Astrocyte of the spinal cord (primary cell): ENCODE measurements around the gene PCBP3.

Source experiments
- DNase-seq: peaks from one replicate; pipeline ENCODE4 v3.0.0; 2011; ENCODE audit warnings: low read depth, low spot score
- H3K4me3 ChIP-seq: 2 replicates; pipeline ENCODE4 v1.5.1; 2011; ENCODE audit warnings: low read depth, mild to moderate bottlenecking, low read length, moderate library complexity
- in situ Hi-C: cut with HindIII; loops from 2 replicates; pipeline ENCODE4 v1.10.0; 2017; ENCODE audit warnings: low sequenced_read_pairs
- TF ChIP-seq, protein P1 (sequence below): IDR thresholded peaks from 2 replicates; pipeline ENCODE4 v1.5.1; 2012; ENCODE audit warnings: low read depth, mild to moderate bottlenecking, low read length, inconsistent platforms

Gene PCBP3

GRCh38 chr21:45918011-45918410 is 274.5 kb downstream of the PCBP3 start:
- TF ChIP-seq, protein P1, sequence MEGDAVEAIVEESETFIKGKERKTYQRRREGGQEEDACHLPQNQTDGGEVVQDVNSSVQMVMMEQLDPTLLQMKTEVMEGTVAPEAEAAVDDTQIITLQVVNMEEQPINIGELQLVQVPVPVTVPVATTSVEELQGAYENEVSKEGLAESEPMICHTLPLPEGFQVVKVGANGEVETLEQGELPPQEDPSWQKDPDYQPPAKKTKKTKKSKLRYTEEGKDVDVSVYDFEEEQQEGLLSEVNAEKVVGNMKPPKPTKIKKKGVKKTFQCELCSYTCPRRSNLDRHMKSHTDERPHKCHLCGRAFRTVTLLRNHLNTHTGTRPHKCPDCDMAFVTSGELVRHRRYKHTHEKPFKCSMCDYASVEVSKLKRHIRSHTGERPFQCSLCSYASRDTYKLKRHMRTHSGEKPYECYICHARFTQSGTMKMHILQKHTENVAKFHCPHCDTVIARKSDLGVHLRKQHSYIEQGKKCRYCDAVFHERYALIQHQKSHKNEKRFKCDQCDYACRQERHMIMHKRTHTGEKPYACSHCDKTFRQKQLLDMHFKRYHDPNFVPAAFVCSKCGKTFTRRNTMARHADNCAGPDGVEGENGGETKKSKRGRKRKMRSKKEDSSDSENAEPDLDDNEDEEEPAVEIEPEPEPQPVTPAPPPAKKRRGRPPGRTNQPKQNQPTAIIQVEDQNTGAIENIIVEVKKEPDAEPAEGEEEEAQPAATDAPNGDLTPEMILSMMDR, result no peak
- in situ Hi-C loops, result no loop called here
- H3K4me3 ChIP-seq, result no peak overlapping the region

DNA sequence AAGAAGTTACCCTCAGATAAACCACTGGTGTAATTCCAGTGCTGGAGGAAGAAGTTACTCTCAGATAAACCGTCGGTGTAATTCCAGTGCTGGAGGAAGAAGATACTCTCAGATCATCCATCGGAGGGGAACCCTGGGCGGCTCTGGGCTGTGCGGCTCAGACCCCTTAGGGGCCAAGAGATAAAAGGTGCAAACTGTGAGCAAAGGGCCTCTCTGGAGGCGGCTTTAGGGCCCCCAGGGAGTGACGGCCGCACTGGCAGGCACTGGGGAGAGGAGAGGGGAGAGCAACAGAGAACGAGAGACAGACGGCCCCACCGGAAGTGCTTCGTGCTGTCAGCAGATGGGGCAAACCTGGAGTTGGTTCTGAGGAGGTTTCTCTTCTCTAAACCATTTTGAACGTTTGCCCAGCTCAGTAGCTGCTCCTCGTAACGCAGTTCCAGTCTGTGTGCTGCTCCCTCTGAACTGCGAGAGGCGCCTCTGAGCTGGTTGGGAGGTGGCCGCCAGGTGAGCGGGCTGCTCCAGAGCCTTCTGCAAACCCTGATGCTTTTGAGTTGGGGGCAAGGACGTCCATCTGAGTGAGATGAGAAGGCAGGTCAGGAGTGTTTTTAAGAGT is 275.4 kb downstream of the PCBP3 start:
- in situ Hi-C loops, result no loop called here

More at GRCh38 chr21:45918011-45918410, 274.5 kb downstream of the PCBP3 start:
- no peak for DNase-seq

DNA sequence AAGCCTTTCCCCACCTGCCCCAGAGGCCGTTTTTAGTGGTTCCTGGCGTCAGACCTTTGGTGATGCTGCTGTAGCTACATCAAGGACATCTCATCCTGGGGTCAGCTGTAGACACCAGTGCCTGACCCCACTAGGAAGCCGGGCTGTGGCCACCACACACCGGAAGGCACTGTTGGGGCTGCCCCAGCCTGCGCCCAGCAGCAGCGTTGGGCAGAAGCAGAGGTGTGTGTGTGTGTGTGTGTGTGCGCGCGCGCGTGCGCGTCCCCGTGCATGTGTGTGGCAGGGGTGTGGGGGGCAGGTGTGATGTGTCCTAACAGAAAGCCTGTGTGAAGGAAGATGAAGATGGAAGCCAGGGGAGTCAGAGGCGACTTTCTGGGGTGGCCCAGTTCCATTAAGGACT is 276.1 kb downstream of the PCBP3 start:
- in situ Hi-C loops, result no loop called here
- TF ChIP-seq, protein P1, result no peak
- no peak overlapping the region for H3K4me3 ChIP-seq
- no peak for DNase-seq

More for the DNA sequence above, 275.4 kb downstream of the PCBP3 start:
- no peak for DNase-seq
- no peak overlapping the region for H3K4me3 ChIP-seq
- TF ChIP-seq, protein P1, result no peak

- H3K4me3 ChIP-seq, result no peak overlapping the region
- DNase-seq, result no peak
- TF ChIP-seq, protein P1, result no peak
- in situ Hi-C loops, result no loop called here
Measured at GRCh38 chr21:45920824-45921600, 277.5 kb downstream of the PCBP3 start.

GRCh38 chr21:45921917-45922316 is 278.4 kb downstream of the PCBP3 start:
- no peak for DNase-seq
- TF ChIP-seq, protein P1, result no peak
- H3K4me3 ChIP-seq, result no peak overlapping the region
- in situ Hi-C loops, result no loop called here

DNA sequence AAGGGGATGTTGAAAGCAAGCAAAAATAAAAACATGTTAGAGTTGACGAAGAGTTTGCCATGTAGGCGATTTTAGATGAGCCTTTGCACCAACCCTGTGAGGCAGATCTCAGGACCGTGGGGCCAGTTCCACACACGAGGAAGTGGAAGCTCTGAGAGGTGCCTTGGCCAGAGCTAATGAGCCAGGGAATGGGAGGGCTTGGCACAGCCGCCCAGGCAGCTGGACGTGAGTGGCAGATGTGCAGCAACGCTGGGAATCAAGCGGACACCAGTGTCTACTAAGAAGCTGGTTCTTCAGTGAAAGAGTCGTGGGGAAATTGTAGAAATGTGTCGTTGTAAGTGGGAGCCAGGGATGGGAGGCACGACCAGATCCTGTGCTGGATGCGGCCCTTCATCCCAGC is 279.1 kb downstream of the PCBP3 start:
- no peak for DNase-seq
- H3K4me3 ChIP-seq, result no peak overlapping the region
- in situ Hi-C loops, result no loop called here
- TF ChIP-seq, protein P1, result no peak
